HG02623 (cell line): Measurements from ENCODE around the gene C10orf67.
"Not testable (repeated sequence)": the region's sequence is repeated elsewhere in the genome, so short reads cannot be mapped to it uniquely, and the experiment has no call there.

ENCODE experiments used
- ATAC-seq: cut with Tn5 transposase; IDR thresholded peaks from one replicate; pipeline ENCODE4 v1.9.1; 2021; ENCODE audit warnings: moderate library complexity; ENCODE audit not compliant: unreplicated experiment

The C10orf67 gene

DNA sequence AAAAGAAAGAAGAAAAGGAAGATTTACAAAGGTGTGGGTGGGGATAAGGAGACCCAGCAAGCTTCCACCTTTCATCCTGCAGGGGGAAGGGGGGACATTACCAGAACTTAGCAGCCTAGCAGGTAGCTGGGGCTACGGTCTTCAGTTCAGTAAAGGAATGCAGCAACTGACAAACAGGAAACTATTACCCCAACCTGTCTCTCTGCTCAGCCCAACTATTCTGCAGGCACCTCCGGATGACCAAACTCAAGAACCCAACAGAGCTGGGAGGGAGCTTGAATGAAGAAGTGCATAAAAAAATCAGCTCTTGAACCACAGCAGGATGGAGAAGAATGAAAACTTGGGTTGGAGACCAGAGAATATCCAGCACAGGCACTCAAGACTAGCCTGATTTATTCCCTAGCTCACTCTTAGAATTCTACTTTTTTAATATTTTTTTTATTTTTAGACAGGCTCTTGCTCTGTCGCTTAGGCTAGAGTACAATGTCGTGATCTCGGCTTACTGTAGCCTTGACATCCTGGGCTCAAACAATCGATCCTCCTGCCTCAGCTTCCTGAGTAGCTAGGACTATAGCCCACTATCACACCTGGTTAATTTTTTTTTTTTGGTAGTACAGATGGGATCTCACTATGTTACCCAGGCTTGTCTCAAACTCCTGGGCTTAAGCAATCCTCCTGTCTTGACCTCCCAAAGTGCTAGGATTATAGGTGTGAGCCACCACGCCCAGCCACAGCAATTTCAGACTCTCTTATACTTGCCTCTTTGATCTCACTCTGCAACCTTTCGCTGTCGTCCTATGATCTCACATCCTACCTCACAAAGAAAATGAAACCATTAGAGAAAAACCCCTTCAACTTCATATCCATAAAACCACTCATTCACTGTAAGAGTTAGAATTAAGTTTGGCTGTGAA lies 18.5 kb upstream of the C10orf67 start:
- ATAC-seq = peak; percentile 43

DNA sequence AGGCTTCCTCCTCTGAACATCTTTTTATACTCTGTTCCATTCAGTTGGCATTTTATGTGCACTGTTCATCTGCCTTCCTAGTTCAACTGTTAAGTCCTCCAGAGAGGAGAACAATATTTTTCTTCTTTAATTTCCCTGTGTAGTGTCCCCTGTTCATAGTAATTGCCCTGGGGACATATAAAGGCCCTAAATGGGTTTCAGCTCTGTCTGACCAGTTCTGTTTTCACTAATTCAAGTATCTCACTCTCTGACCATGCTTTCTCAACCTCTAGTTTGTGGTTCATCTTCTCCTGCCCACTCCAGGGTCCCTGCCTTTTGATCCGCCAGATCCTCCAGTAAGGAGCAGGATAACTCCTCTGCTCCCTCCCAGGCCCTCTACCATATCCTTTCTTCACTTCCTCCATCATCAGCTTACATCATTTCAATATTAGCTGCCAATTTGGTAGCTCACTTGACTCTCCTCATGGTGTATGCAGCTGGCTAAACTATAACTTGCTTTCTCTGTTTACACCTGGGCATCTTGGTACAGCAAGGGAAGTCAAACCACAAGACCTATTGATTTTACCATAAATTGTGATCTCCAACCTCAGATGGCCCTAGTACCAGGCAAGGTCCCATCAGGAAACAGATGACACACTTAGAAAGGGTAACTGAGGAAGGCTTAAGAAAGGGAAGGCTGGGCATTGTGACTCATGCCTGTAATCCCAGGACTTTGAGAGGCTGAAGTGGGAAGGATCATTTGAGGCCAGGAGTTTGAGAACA lies 17.7 kb upstream of the C10orf67 start:
- ATAC-seq = peak; percentile 32

DNA sequence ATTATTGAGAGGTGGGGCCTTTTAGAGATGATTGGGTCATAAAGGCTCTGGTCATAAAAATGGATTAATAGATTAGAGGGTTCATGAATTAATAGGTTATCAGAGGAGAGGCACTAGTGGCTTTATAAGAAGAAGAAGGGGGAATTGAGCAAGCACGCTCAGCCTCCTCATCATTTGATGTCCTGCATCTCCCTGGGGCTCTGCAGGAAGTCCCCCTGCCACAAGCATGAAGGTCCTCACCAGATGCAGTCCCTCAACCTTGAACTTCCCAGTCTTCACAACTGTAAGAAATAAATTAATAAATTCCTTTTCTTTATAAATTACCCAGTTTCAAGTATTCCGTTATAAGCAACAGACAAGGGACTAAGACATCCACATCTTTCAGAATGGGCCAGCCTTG lies 17.1 kb upstream of the C10orf67 start:
- ATAC-seq = no peak

DNA sequence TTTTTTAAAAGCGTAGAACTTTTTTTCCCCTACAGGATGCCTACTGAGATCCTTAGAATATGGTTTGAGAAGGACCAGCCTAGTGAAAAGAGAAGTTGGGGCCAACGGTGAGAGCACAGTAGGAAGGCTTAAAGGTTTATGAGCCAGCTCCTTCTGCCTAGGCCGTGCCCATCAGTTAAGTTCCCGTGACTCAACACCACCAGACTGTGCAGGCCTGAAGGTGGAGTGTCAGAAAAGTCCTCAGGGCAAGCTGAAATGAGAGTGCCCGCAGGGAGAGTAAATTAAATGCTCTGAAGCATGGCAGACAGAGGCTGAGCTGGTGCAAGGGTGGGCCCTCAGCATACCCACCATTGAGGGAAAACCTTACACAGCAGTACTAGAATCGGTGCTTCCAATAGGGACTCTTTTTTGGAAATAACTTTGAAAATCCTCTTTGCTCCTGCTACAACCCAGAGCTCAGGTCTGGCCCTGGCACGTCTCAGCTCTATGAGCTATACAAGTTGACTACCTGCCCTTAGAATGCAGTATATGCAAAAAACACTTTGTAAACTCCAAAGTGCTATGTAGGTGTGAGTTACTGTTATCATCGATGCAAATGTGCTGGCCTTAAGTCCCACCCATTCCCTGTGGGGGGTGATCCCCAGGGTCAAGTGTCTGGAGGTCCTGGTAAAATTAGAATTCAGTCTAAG lies 15.2 kb upstream of the C10orf67 start:
- ATAC-seq = no peak

DNA sequence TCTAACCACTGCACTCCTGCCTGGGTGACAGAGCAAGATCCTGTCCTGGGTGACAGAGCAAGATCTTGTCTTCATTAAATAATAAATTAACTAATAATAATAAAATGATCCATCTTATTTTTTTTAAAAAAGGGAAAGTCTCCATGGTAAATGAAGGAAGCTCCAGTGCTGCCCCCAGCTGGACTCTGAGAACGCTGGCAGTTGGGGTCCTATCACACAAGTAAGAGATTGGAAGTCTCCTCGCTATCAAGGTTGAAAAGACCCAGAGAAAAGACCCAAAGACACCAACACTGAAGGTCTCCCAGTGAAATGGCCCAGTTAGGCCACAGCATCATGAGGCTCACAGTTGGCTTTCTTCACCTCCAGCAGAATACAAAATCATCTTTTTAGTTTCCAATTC lies 13.8 kb upstream of the C10orf67 start:
- ATAC-seq = no peak

- ATAC-seq = no peak
Measured at GRCh38 chr10:23354630-23355279, 10.2 kb upstream of the C10orf67 start.

DNA sequence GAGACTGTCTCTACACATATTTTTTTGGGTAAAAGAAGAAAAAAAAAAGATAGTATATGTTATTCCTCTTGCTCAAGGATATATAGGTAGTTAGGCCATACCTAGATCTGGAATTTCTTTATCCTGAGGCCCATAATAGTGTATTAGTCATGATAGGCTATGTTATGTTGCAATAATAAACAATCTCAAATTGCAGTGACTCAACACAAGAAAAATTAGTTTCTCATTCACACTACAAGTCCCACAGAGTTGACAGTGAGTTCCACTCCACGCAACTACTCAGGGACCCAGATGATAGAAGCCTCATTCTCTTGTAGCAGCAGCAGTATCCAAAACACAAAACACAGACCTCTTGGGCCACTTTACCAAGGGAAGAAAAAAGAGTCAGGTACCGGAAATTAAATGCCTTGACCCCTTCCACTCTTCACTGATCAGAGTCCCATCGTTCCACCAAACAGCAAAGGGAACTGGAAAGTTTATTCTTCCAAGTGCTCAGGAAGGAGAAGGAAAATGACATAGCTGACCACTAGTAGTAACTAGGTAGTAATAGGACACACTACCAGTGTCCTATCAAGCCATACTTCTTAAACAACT lies 7.4 kb upstream of the C10orf67 start:
- ATAC-seq = no peak

DNA sequence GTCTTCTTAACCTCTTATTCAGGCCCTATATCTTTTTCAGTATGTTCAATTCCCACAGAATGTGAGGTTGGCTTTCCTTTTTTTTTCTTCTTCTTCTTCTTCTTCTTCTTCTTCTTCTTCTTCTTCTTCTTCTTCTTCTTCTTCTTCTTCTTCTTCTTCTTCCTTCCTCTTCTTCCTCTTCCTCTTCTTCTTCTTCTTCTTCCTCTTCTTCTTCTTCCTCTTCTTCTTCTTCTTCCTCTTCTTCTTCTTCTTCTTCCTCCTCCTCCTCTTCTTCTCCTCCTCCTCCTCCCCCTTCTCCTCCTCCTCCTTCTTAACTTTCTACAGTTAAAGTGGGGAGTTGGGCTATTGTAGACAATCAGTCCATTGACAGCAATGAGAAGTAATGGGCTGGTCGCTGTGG lies 6.1 kb upstream of the C10orf67 start:
- ATAC-seq = not testable (repeated sequence)

DNA sequence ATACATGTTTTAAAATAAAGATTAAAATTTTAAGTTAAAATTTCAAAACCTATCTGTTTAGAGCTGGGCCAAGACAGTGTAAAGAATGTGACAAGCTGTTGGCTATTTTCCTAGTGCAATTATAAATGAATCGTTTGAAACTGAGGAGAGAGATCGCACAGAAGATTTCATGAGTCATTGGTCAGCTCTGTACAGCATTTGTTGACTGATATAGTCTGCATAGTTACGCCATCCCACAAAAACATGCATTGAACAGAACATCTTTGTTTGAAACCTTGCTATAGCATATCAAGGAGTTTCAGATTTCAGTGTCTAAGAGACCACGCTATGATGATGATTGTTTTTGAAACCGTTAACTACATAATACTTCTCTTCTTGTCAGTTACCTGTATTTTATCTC lies 1.3 kb upstream of the C10orf67 start:
- ATAC-seq = no peak

DNA sequence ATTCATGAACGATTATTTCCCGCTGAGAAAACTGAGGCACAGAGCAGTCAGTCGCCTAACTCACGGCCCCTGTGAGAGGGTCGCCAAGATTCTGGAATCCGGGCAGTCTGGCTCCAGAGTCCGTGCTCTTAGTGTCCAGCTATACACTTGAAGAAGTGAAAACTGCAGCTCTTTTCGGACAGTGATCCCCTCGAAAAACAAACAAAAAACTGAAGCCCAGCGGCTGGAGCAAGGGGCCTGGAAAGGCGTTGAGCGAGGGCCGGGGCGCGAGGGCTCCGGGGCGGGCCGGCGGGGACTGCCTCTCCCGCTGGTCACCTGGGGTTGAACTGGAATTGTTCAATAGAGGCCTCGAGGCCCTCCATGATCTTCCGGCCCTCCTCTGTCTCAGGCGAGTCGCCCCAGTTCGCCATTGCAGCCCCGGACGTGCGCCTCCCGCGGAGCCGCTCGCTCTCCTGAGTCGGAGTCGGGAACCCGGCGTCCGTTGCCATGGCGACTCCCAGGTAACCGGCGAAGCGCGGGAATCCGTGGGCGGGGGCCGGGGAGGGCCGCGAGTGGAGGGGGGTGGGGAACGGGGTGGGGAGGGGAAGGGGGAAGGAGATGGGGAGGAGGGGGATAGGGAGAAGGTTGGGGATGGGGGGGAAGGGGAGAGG lies 881 bp downstream of the C10orf67 start:
- no peak for ATAC-seq

DNA sequence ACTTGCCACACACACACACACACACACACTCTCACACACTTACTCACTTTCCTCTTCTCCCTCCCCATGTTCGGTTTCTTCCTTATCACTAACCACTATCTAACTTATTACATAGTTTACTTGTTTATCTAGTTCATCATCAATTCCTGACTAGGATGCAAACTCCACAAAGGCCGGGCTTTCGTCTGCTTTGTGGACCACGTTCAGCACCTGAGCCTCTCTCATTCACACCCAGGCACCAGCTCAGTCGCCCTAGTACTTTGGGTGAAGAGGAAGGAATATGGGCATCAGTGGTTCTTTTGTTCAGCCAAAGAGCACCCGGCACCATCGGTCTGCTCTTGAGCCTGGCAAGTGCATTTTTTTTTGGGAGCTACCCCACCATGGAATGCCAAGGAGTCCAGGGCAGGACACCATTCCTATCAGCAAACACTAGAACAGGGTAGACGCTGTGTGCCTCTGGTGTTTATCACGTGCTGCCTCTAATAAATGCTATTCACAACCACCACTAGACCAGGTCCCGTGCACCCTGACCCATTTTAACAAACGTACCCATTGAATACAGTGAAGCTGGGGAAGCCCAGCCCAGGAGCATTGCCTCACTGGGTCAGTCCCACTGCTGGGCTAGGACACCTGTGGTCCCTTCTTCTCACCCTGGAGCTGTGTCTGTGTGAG lies 2.2 kb downstream of the C10orf67 start:
- no peak for ATAC-seq

DNA sequence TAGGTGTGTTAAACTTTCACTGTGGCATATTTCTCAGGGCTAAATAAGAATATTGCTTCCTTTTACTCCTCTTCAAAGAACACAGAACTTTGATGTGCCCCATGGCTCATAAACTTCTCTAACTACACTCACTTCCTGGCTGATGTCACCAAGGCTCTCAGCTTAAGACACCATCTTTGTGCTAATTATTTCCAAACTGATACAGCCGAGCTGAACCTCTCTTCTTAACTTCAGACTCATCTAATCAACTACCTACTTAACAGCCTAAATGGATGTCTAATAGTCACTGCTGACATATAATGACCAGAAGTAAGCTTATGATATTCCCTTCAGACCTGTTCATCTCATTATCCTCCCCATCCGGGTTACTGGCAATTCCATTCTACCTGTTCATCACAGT lies 3.6 kb downstream of the C10orf67 start:
- ATAC-seq = no peak

- no peak for ATAC-seq
Measured at GRCh38 chr10:23340354-23340753, 4.2 kb downstream of the C10orf67 start.

DNA sequence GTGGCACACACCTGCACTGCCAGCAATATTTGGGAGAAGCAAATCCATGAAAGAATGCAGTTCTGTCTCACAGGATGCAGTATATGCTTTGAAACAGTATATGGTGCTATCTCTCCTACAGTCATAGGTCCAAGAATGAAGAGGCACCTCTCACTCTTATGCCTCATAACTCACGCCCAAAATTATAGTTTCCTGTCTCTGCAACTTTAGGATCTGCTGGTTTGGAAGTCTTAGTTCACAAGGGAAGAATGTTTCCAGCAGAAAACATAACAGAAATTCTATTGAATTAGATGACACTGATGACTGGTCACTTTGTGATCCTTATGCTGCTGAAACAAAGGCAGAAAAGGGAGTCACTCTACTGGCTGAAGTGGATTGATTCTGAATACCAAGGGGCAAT lies 5.7 kb downstream of the C10orf67 start:
- ATAC-seq = no peak

- no peak for ATAC-seq
Measured at GRCh38 chr10:23338155-23338828, 6.3 kb downstream of the C10orf67 start.

DNA sequence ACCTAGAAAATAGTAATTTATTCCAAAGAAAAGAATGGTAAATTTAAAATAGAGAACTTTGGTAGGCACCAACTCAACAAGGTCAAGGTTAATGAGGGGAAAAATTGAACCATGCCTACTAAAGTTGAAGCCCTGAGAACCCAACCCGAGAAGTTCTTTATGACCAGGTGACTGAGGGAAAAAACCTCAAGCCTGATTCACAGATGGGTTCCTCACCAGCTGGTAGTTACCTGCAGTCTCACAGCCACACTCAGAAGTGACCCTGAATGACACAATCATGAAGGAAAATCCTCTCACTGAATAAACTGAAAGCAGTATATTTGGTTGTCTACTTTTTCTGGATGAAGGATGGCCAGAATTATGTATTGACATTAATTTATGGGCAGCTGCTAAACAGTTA lies 7.0 kb downstream of the C10orf67 start:
- no peak for ATAC-seq

DNA sequence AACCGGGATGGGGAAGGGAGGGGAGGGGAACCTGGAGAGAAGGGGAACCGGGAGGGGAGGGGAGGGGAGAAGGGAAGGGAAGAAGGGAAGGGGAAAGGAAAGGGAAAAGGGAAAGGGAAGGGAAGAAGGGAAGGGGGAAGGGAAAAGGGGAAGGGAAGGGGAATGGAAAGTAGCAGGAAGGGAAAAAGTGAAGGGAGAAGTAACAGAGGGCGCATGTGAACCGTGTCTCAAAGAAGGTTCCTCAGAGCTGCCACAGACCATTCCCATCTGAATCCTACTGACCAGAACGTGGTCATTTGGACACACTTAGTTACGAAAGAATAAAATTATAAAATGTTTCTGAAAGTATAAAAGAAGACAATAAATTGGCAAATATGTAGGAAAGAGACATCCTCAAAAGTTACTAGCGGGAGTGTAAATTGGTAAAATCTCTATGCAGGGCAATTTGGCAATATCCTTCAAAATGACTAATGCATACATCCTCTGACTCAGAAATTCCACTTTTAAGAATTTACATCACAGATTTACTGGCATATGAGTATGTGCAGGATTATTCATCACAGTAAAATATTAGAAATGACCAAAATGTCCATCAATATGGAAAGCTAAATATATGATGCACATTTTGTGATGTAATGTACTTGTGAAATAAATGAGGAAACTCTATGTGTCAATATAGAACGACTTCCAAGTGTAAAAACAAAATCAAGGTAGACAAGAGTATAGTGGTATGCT lies 12.9 kb downstream of the C10orf67 start:
- ATAC-seq = no peak

GRCh38 chr10:23330948-23331347 lies 13.6 kb downstream of the C10orf67 start:
- ATAC-seq = no peak
